Stimulated activated CD8-positive, alpha-beta memory T cell treated with anti-CD3 and anti-CD28 coated beads, Interleukin-12 subunit alpha, Interleukin-12 subunit beta, amount 100 ng/mL, for 24 hours (primary cell): ENCODE results near the gene PAK6.

Experiments used
- DNase-seq: peaks from one replicate; pipeline ENCODE4 v3.0.0-alpha.2; 2020; ENCODE audit errors: extremely low read depth

Gene PAK6

GRCh38 chr15:40255033-40255432 lies 16.2 kb downstream of the PAK6 start:
- DNase-seq, result no peak

GRCh38 chr15:40256638-40257235 lies 17.9 kb downstream of the PAK6 start:
- no peak for DNase-seq

- no peak for DNase-seq
Measured at GRCh38 chr15:40257656-40258450, 19.0 kb downstream of the PAK6 start.

GRCh38 chr15:40258544-40258943 lies 19.7 kb downstream of the PAK6 start:
- DNase-seq, result no peak

- DNase-seq, result no peak
Measured at GRCh38 chr15:40259021-40259420, 20.2 kb downstream of the PAK6 start.

- no peak for DNase-seq
Measured at GRCh38 chr15:40263024-40263754, 24.3 kb downstream of the PAK6 start.

GRCh38 chr15:40264321-40265153 lies 25.7 kb downstream of the PAK6 start:
- DNase-seq, result no peak

- no peak for DNase-seq
Measured at GRCh38 chr15:40265355-40265754, 26.5 kb downstream of the PAK6 start.

GRCh38 chr15:40265875-40266274 lies 27.0 kb downstream of the PAK6 start:
- DNase-seq, result no peak

- DNase-seq, result no peak
Measured at GRCh38 chr15:40266828-40267304, 28.0 kb downstream of the PAK6 start.

GRCh38 chr15:40267670-40268069 lies 28.8 kb downstream of the PAK6 start:
- DNase-seq, result no peak

- no peak for DNase-seq
Measured at GRCh38 chr15:40269604-40270003, 30.7 kb downstream of the PAK6 start.

- DNase-seq, result no peak
Measured at GRCh38 chr15:40270246-40270995, 31.6 kb downstream of the PAK6 start.

GRCh38 chr15:40271685-40272484 lies 33.0 kb downstream of the PAK6 start:
- no peak for DNase-seq

- DNase-seq, result no peak
Measured at GRCh38 chr15:40272485-40273056, 33.7 kb downstream of the PAK6 start.

GRCh38 chr15:40273428-40273827 lies 34.6 kb downstream of the PAK6 start:
- DNase-seq, result no peak

- DNase-seq, result peak; percentile 59
Measured at GRCh38 chr15:40274350-40275274, 35.7 kb downstream of the PAK6 start.

- no peak for DNase-seq
Measured at GRCh38 chr15:40275523-40275922, 36.7 kb downstream of the PAK6 start.

- no peak for DNase-seq
Measured at GRCh38 chr15:40275954-40276353, 37.1 kb downstream of the PAK6 start.
